Measurements from ENCODE around the gene DIAPH2.

The DIAPH2 gene

GRCh38 chrX:97009391-97009790 lies 324.7 kb downstream of the DIAPH2 start:
- Histone ChIP-seq H3K4me3 (ENCODE audit: low read depth in 1 of 5, low read length in 5 of 5) (no peak overlapping the region), H3K27me3 (ENCODE audit: control insufficient read depth in 5 of 5, insufficient read depth in 4 of 5, low read length in 5 of 5) (peaks cover 0 to 10% (median 0%) of the 10 kb centered on the region in 5 donors), H3K9me3 (ENCODE audit: control insufficient read depth in 5 of 5, low read length in 5 of 5) (no peaks in the 10 kb centered on the region), H3K27ac (ENCODE audit: low read depth, low read length) (no peak overlapping the region), H3K9ac (ENCODE audit: low read length in 5 of 5) (no peak overlapping the region), H3K36me3 (ENCODE audit: control insufficient read depth in 5 of 5, insufficient read depth in 5 of 5, low read length in 5 of 5) (no peaks in the 10 kb centered on the region), H3K4me1 (ENCODE audit: control insufficient read depth in 5 of 5, insufficient read depth in 5 of 5, low read length in 5 of 5) (no peaks in the 10 kb centered on the region)

GRCh38 chrX:97011540-97011939 lies 326.9 kb downstream of the DIAPH2 start:
- no peak overlapping the region for H3K4me3 ChIP-seq (ENCODE audit: low read depth in 1 of 5, low read length in 5 of 5)
- no peak overlapping the region for H3K9ac ChIP-seq (ENCODE audit: low read length in 5 of 5)
- H3K36me3 ChIP-seq (ENCODE audit: control insufficient read depth in 5 of 5, insufficient read depth in 5 of 5, low read length in 5 of 5): no peaks in the 10 kb centered on the region
- H3K27ac ChIP-seq (ENCODE audit: low read depth, low read length): no peak overlapping the region
- peaks cover 0 to 10% (median 0%) of the 10 kb centered on the region in 5 donors for H3K27me3 ChIP-seq (ENCODE audit: control insufficient read depth in 5 of 5, insufficient read depth in 4 of 5, low read length in 5 of 5)
- H3K4me1 ChIP-seq (ENCODE audit: control insufficient read depth in 5 of 5, insufficient read depth in 5 of 5, low read length in 5 of 5): no peaks in the 10 kb centered on the region
- no peaks in the 10 kb centered on the region for H3K9me3 ChIP-seq (ENCODE audit: control insufficient read depth in 5 of 5, low read length in 5 of 5)

- no peak overlapping the region for H3K27ac ChIP-seq (ENCODE audit: low read depth, low read length)
- H3K36me3 ChIP-seq (ENCODE audit: control insufficient read depth in 5 of 5, insufficient read depth in 5 of 5, low read length in 5 of 5): peaks cover 0 to 3% (median 0%) of the 10 kb centered on the region in 5 donors
- H3K27me3 ChIP-seq (ENCODE audit: control insufficient read depth in 5 of 5, insufficient read depth in 4 of 5, low read length in 5 of 5): no peaks in the 10 kb centered on the region
- no peaks in the 10 kb centered on the region for H3K4me1 ChIP-seq (ENCODE audit: control insufficient read depth in 5 of 5, insufficient read depth in 5 of 5, low read length in 5 of 5)
- no peaks in the 10 kb centered on the region for H3K9me3 ChIP-seq (ENCODE audit: control insufficient read depth in 5 of 5, low read length in 5 of 5)
- H3K4me3 ChIP-seq (ENCODE audit: low read depth in 1 of 5, low read length in 5 of 5): no peak overlapping the region
- no peak overlapping the region for H3K9ac ChIP-seq (ENCODE audit: low read length in 5 of 5)
These were observed 331.5 kb downstream of the DIAPH2 start for GRCh38 chrX:97016106-97016505.

- H3K9ac ChIP-seq (ENCODE audit: low read length in 5 of 5): no peak overlapping the region
- H3K27ac ChIP-seq (ENCODE audit: low read depth, low read length): no peak overlapping the region
- no peaks in the 10 kb centered on the region for H3K4me1 ChIP-seq (ENCODE audit: control insufficient read depth in 5 of 5, insufficient read depth in 5 of 5, low read length in 5 of 5)
- H3K9me3 ChIP-seq (ENCODE audit: control insufficient read depth in 5 of 5, low read length in 5 of 5): no peaks in the 10 kb centered on the region
- no peak overlapping the region for H3K4me3 ChIP-seq (ENCODE audit: low read depth in 1 of 5, low read length in 5 of 5)
- H3K27me3 ChIP-seq (ENCODE audit: control insufficient read depth in 5 of 5, insufficient read depth in 4 of 5, low read length in 5 of 5): no peaks in the 10 kb centered on the region
- peaks cover 0 to 3% (median 0%) of the 10 kb centered on the region in 5 donors for H3K36me3 ChIP-seq (ENCODE audit: control insufficient read depth in 5 of 5, insufficient read depth in 5 of 5, low read length in 5 of 5)
These were observed 337.0 kb downstream of the DIAPH2 start for GRCh38 chrX:97021680-97022079.

- H3K4me1 ChIP-seq (ENCODE audit: control insufficient read depth in 5 of 5, insufficient read depth in 5 of 5, low read length in 5 of 5): no peaks in the 10 kb centered on the region
- no peak overlapping the region for H3K27ac ChIP-seq (ENCODE audit: low read depth, low read length)
- no peaks in the 10 kb centered on the region for H3K9me3 ChIP-seq (ENCODE audit: control insufficient read depth in 5 of 5, low read length in 5 of 5)
- H3K27me3 ChIP-seq (ENCODE audit: control insufficient read depth in 5 of 5, insufficient read depth in 4 of 5, low read length in 5 of 5): no peaks in the 10 kb centered on the region
- no peak overlapping the region for H3K9ac ChIP-seq (ENCODE audit: low read length in 5 of 5)
- H3K36me3 ChIP-seq (ENCODE audit: control insufficient read depth in 5 of 5, insufficient read depth in 5 of 5, low read length in 5 of 5): no peaks in the 10 kb centered on the region
- H3K4me3 ChIP-seq (ENCODE audit: low read depth in 1 of 5, low read length in 5 of 5): no peak overlapping the region
These were observed 341.8 kb downstream of the DIAPH2 start for GRCh38 chrX:97026406-97026805.

- no peaks in the 10 kb centered on the region for H3K4me1 ChIP-seq (ENCODE audit: control insufficient read depth in 5 of 5, insufficient read depth in 5 of 5, low read length in 5 of 5)
- H3K9me3 ChIP-seq (ENCODE audit: control insufficient read depth in 5 of 5, low read length in 5 of 5): no peaks in the 10 kb centered on the region
- no peak overlapping the region for H3K4me3 ChIP-seq (ENCODE audit: low read depth in 1 of 5, low read length in 5 of 5)
- H3K36me3 ChIP-seq (ENCODE audit: control insufficient read depth in 5 of 5, insufficient read depth in 5 of 5, low read length in 5 of 5): no peaks in the 10 kb centered on the region
- H3K9ac ChIP-seq (ENCODE audit: low read length in 5 of 5): no peak overlapping the region
- no peaks in the 10 kb centered on the region for H3K27me3 ChIP-seq (ENCODE audit: control insufficient read depth in 5 of 5, insufficient read depth in 4 of 5, low read length in 5 of 5)
- no peak overlapping the region for H3K27ac ChIP-seq (ENCODE audit: low read depth, low read length)
These were observed 342.8 kb downstream of the DIAPH2 start for GRCh38 chrX:97027384-97027922.

- H3K27me3 ChIP-seq (ENCODE audit: control insufficient read depth in 5 of 5, insufficient read depth in 4 of 5, low read length in 5 of 5): no peaks in the 10 kb centered on the region
- H3K4me3 ChIP-seq (ENCODE audit: low read depth in 1 of 5, low read length in 5 of 5): no peak overlapping the region
- no peaks in the 10 kb centered on the region for H3K4me1 ChIP-seq (ENCODE audit: control insufficient read depth in 5 of 5, insufficient read depth in 5 of 5, low read length in 5 of 5)
- H3K9me3 ChIP-seq (ENCODE audit: control insufficient read depth in 5 of 5, low read length in 5 of 5): no peaks in the 10 kb centered on the region
- H3K27ac ChIP-seq (ENCODE audit: low read depth, low read length): no peak overlapping the region
- H3K36me3 ChIP-seq (ENCODE audit: control insufficient read depth in 5 of 5, insufficient read depth in 5 of 5, low read length in 5 of 5): no peaks in the 10 kb centered on the region
- H3K9ac ChIP-seq (ENCODE audit: low read length in 5 of 5): no peak overlapping the region
These were observed 345.8 kb downstream of the DIAPH2 start for GRCh38 chrX:97030463-97030862.

GRCh38 chrX:97030947-97031346 lies 346.3 kb downstream of the DIAPH2 start:
- Histone ChIP-seq H3K9ac (ENCODE audit: low read length in 5 of 5) (no peak overlapping the region), H3K27ac (ENCODE audit: low read depth, low read length) (no peak overlapping the region), H3K27me3 (ENCODE audit: control insufficient read depth in 5 of 5, insufficient read depth in 4 of 5, low read length in 5 of 5) (no peaks in the 10 kb centered on the region), H3K4me1 (ENCODE audit: control insufficient read depth in 5 of 5, insufficient read depth in 5 of 5, low read length in 5 of 5) (no peaks in the 10 kb centered on the region), H3K4me3 (ENCODE audit: low read depth in 1 of 5, low read length in 5 of 5) (no peak overlapping the region), H3K9me3 (ENCODE audit: control insufficient read depth in 5 of 5, low read length in 5 of 5) (no peaks in the 10 kb centered on the region), H3K36me3 (ENCODE audit: control insufficient read depth in 5 of 5, insufficient read depth in 5 of 5, low read length in 5 of 5) (no peaks in the 10 kb centered on the region)

- H3K27ac ChIP-seq (ENCODE audit: low read depth, low read length): no peak overlapping the region
- peaks cover 0 to 5% (median 0%) of the 10 kb centered on the region in 5 donors for H3K9me3 ChIP-seq (ENCODE audit: control insufficient read depth in 5 of 5, low read length in 5 of 5)
- peaks cover 0 to 3% (median 0%) of the 10 kb centered on the region in 5 donors for H3K27me3 ChIP-seq (ENCODE audit: control insufficient read depth in 5 of 5, insufficient read depth in 4 of 5, low read length in 5 of 5)
- H3K4me1 ChIP-seq (ENCODE audit: control insufficient read depth in 5 of 5, insufficient read depth in 5 of 5, low read length in 5 of 5): peaks cover 0 to 4% (median 0%) of the 10 kb centered on the region in 5 donors
- no peak overlapping the region for H3K4me3 ChIP-seq (ENCODE audit: low read depth in 1 of 5, low read length in 5 of 5)
- no peak overlapping the region for H3K9ac ChIP-seq (ENCODE audit: low read length in 5 of 5)
- H3K36me3 ChIP-seq (ENCODE audit: control insufficient read depth in 5 of 5, insufficient read depth in 5 of 5, low read length in 5 of 5): no peaks in the 10 kb centered on the region
These were observed 354.9 kb downstream of the DIAPH2 start for GRCh38 chrX:97039363-97040029.

- Histone ChIP-seq H3K27me3 (ENCODE audit: control insufficient read depth in 5 of 5, insufficient read depth in 4 of 5, low read length in 5 of 5) (no peaks in the 10 kb centered on the region), H3K4me3 (ENCODE audit: low read depth in 1 of 5, low read length in 5 of 5) (no peak overlapping the region), H3K4me1 (ENCODE audit: control insufficient read depth in 5 of 5, insufficient read depth in 5 of 5, low read length in 5 of 5) (no peaks in the 10 kb centered on the region), H3K9ac (ENCODE audit: low read length in 5 of 5) (no peak overlapping the region), H3K27ac (ENCODE audit: low read depth, low read length) (no peak overlapping the region), H3K36me3 (ENCODE audit: control insufficient read depth in 5 of 5, insufficient read depth in 5 of 5, low read length in 5 of 5) (no peaks in the 10 kb centered on the region), H3K9me3 (ENCODE audit: control insufficient read depth in 5 of 5, low read length in 5 of 5) (no peaks in the 10 kb centered on the region)
These were observed 360.8 kb downstream of the DIAPH2 start for GRCh38 chrX:97045470-97045869.

Measured in subcutaneous abdominal adipose tissue (tissue), 5 donors.